Stimulated activated CD4-positive, alpha-beta T cell treated with anti-CD3 and anti-CD28 coated beads, Interleukin-2, amount 100 ng/mL, for 4 hours (primary cell): ENCODE measurements around the gene FREM1.

Experiments
- DNase-seq: peaks from one replicate; pipeline ENCODE4 v3.0.0-alpha.2; 2020; ENCODE audit warnings: low read depth

FREM1 gene

GRCh38 chr9:14702200-14702720 is 208.0 kb downstream of the FREM1 start:
- no peak for DNase-seq

- no peak for DNase-seq
These were observed 216.9 kb downstream of the FREM1 start, which contains the start of gene ZDHHC21 for GRCh38 chr9:14693251-14693861. ZDHHC21 (minus strand) TSS chr9:14693432; CDS start chr9:14674340, 19,092 bp downstream.

DNA sequence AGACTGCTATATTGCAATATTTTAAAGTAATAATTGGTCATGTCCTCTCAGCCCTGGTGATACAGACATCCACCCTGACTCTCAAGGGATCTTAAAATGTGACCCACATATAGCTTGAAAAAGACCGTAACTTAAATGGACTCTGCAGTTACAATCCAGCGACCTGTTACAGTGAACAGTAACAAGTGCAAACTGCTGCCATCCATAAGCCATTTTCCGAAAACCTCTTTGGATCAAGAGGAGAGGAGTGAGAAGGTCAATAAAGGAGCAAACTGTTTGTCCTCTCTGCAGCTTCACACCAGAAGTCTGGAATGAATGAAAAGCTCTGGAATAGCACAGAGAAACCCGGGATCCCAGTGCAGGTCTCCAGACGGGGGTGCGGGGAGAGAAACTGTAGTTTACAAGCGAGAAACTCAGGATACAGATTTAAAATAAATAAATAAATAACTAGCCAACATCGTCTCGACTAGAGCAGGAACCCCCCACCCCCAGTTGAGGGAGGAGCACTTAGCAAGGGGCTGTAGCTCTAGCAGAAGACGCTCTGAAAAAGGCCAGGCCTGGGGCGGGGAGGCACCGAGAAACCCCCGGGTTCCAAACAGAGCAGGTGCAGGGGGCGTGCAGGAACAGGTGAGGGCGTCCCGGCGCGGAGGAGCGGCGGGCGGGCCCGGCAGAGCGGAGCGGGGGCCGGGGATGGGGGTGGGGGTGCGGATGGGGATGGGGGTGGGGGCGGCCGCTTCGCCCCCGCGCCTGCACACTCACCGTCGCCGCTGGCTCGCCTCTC is 217.6 kb downstream of the FREM1 start:
- DNase-seq: peak; percentile 49

DNA sequence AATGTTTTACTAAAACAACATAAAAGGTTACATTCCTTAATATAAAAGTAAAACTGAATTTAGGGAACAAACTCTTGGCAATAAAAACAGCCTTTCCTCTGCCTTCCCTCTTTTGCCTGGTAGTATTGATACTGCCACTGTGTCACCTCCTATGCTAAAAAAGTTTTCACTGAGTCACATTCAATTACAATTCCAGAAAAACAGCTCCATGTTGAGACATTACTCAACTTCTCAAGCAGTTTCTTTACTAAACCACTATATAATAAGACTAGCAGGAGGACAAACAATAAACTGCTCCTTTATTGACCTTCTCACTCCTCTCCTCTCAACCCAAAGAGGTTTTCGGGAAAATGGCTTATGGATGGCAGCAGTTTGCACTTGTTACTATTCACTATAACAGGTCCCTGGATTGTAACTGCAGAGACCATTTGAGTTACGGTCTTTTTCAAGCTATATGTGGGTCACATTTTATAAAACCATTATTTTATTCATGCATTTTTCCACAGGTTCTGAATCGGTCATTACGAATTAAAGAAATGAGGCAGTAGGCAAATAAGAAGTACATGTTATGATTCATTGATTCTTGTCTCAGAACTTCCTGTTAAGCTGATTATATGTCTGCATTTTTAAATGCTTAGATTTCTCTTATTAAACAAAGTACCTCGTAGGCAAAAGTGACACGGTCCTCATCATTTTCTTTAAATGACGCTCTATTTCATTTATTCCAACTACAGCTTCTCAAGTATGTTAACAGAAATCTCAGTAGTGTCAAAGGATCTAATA is 219.1 kb downstream of the FREM1 start:
- DNase-seq: no peak

GRCh38 chr9:14687042-14687719 is 223.0 kb downstream of the FREM1 start:
- DNase-seq: no peak

- no peak for DNase-seq
These were observed 224.1 kb downstream of the FREM1 start for GRCh38 chr9:14686168-14686567.
